CD4-positive, alpha-beta T cell (primary cell): ENCODE results near the gene NRIP3. TPM values are rescaled to one million over a fixed set of nuclear protein-coding genes. Genes with fewer than 3 reads are reported as not detected.

Experiments used
- ATAC-seq: fragments of 200-7000 bp; cut with Tn5 transposase; one replicate; pipeline ENCODE4 v1.10.0; 2022; ENCODE audit warnings: mild to moderate bottlenecking; ENCODE audit not compliant: poor library complexity
- CTCF ChIA-PET: fragments of 350-600 bp; sonication (Branson Sonifier 250); formaldehyde crosslinking; loops from one replicate; lab custom pipeline; 2021; ENCODE audit warnings: antibody characterized with exemption, inconsistent platforms; lab: Charles Lee
- POLR2A ChIA-PET: fragments of 350-600 bp; sonication (Branson Sonifier 250); formaldehyde crosslinking; loops from one replicate; lab custom pipeline; 2021; ENCODE audit warnings: antibody characterized with exemption, inconsistent platforms; lab: Charles Lee
- DNase-seq, 14 experiments: peaks; one replicate each; pipeline ENCODE4 v3.0.0-alpha.2; 2013 to 2020; ENCODE audit warnings: mixed read lengths in 2 of 14
- H3K27ac ChIP-seq, 2 donors: one replicate each; pipeline versions ENCODE4 v1.5.1 to v1.7.0; 2013; ENCODE audit warnings: low read length in 2 of 2, low read depth in 1 of 2, mild to moderate bottlenecking in 1 of 2
- H3K27me3 ChIP-seq, 2 experiments: 1 replicate in 1 of 2; 2 replicates in 1 of 2; pipeline versions ENCODE4 v1.6.1 to v1.7.0; 2013; ENCODE audit warnings: low read length in 2 of 2, control low read depth in 1 of 2, mild to moderate bottlenecking in 1 of 2, moderate library complexity in 1 of 2; ENCODE audit not compliant: insufficient read depth in 2 of 2, control insufficient read depth in 1 of 2
- H3K36me3 ChIP-seq: one replicate; pipeline ENCODE4 v1.6.1; 2013; ENCODE audit warnings: low read length, control low read depth; ENCODE audit not compliant: insufficient read depth
- H3K4me1 ChIP-seq: one replicate; pipeline ENCODE4 v1.6.1; 2013; ENCODE audit warnings: low read length, control low read depth; ENCODE audit not compliant: insufficient read depth
- H3K4me3 ChIP-seq: one replicate; pipeline ENCODE4 v1.5.1; 2013; ENCODE audit warnings: mild to moderate bottlenecking, low read length, moderate library complexity
- H3K9me3 ChIP-seq, 2 experiments: 1 replicate in 1 of 2; 2 replicates in 1 of 2; pipeline versions ENCODE4 v1.6.1 to v1.7.0; 2013; ENCODE audit warnings: low read length in 2 of 2, mild to moderate bottlenecking in 2 of 2, control low read depth in 1 of 2, moderate library complexity in 1 of 2; ENCODE audit not compliant: control insufficient read depth in 1 of 2, insufficient read depth in 1 of 2
- H3K27ac Mint-ChIP-seq: one replicate; pipeline ENCODE4 v1.8.0; 2020; ENCODE audit warnings: mixed read lengths
- H3K27me3 Mint-ChIP-seq: one replicate; pipeline ENCODE4 v1.8.0; 2021; ENCODE audit warnings: mixed read lengths
- H3K36me3 Mint-ChIP-seq: one replicate; pipeline ENCODE4 v1.8.0; 2021; ENCODE audit warnings: low read depth, mixed read lengths
- H3K4me1 Mint-ChIP-seq: one replicate; pipeline ENCODE4 v1.8.0; 2021; ENCODE audit warnings: low read depth, mixed read lengths
- H3K4me3 Mint-ChIP-seq: one replicate; pipeline ENCODE4 v1.8.0; 2020; ENCODE audit warnings: mild to moderate bottlenecking, mixed read lengths
- H3K9me3 Mint-ChIP-seq: one replicate; pipeline ENCODE4 v1.8.0; 2020; ENCODE audit warnings: mixed read lengths
- CTCF ChIP-seq: fragments of 200-600 bp; IDR thresholded peaks from one replicate; pipeline ENCODE4 v1.8.0; 2022; ENCODE audit warnings: antibody characterized with exemption, mild to moderate bottlenecking
- intact Hi-C, 2 experiments: fragments of 100-400 bp; cut with DNase I in 1 of 2; cut with micrococcal nuclease in 1 of 2; formaldehyde crosslinking; loops; one replicate each; pipeline versions ENCODE4 v1.15.1 to v1.9.0; 2023 to 2025; cut with DNase I, micrococcal nuclease
- total RNA-seq, 174 experiments: library from RNA in 2 of 174; stranded (reverse) in 2 of 174; gene quantifications; one replicate each; pipeline ENCODE4 v1.2.3 and lab custom pipeline; 2021 to 2026

Gene NRIP3
- total RNA-seq, 2 experiments from 2014 or later: 4.6 to 4.9 TPM

DNA sequence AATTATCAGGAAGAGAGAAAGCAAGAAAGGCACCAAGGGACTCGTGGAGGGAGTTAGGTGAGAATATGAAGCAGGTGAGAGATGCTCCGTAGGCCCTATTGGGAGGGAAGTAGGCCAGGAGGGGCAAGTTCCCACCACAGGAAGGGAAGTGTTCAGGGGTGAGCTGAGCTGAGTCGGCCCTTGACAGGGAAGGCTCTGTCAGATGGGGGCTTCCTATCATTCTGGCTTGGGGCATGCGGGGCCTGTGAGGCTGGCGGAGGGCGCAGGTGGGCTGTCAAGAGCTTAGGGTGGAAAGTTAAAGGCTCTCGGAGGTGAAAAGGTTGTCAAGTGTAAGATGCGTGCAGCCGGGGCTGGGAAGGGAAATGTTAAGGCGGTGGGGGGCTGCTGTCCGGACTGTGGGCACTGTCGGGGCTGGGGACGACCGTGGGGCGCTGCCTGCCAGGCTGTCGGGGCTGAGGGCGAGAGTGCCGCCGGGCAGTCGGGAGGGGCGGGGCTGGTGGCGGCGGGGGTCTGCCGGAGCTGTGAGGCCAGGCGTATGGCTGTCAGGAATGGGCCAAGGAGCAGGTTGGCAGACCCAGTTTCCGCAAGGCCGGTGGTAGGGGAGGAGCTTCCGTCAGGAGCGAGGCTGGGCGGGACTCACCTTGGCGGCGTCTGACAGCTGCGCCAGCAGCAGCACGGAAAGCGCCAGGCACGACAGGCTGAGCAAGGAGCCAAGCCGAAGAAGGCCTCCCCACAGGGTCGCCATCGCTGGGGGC lies 40.1 kb downstream of the NRIP3 start:
- Histone ChIP-seq H3K36me3 (peaks cover 12% of the 10 kb centered on the region), H3K27me3 (no peaks in the 10 kb centered on the region), H3K4me3 (peak overlapping the region; percentile 98), H3K9me3 (no peaks in the 10 kb centered on the region), H3K4me1 (peaks cover 28% of the 10 kb centered on the region), H3K27ac (peak overlapping the region; percentile 91 to 96)
- intact Hi-C loops: loop anchor here in 1 of 2 experiments (2.0 to 10.0 kb wide), 6 partner anchors 53 to 1341 kb away; partner anchors contain the start of genes ADM, AKIP1, RPL27A and TRIM66
- CTCF ChIA-PET: interaction anchor here (0.6 to 1.3 kb wide), 3 partner anchors 49 to 281 kb away, joined by 3 read pairs; partner anchors contain the start of gene RPL27A
- peak overlapping the region; percentile 97 for H3K4me3 Mint-ChIP-seq
- DNase-seq (peak; percentile 62 to 88 (median 72)), ATAC-seq (peak; percentile 83)
- POLR2A ChIA-PET: interaction anchor here (0.7 to 2.6 kb wide), 18 partner anchors 9 to 1894 kb away, joined by 3 to 18 read pairs (median 5); partner anchors contain the start of genes AKIP1, ASCL3, NRIP3 and RPL27A
- no peaks in the 10 kb centered on the region for H3K27me3 Mint-ChIP-seq
- peaks cover 27% of the 10 kb centered on the region for H3K36me3 Mint-ChIP-seq
- no peaks in the 10 kb centered on the region for H3K9me3 Mint-ChIP-seq
- H3K27ac Mint-ChIP-seq: peak overlapping the region; percentile 97
- TF ChIP-seq CTCF: no peak
- peaks cover 38% of the 10 kb centered on the region for H3K4me1 Mint-ChIP-seq

GRCh38 chr11:8962841-8963240 lies 41.0 kb downstream of the NRIP3 start:
- CTCF ChIA-PET: no interaction called here
- intact Hi-C loops: loop anchor here in 1 of 2 experiments (2.0 to 10.0 kb wide), 6 partner anchors 52 to 1342 kb away; partner anchors contain the start of genes ADM, AKIP1, RPL27A and TRIM66
- POLR2A ChIA-PET: interaction anchor here (1.1 to 2.6 kb wide), 7 partner anchors 40 to 611 kb away, joined by 3 to 18 read pairs (median 13); partner anchors contain the start of genes NRIP3, RPL27A, TRIM66 and WEE1
- DNase-seq (peak in 1 of 14 experiments; percentile 7), ATAC-seq (no peak)
- Mint-ChIP-seq H3K9me3 (no peaks in the 10 kb centered on the region), H3K36me3 (peaks cover 28% of the 10 kb centered on the region), H3K27ac (peak overlapping the region; percentile 97), H3K4me1 (peaks cover 38% of the 10 kb centered on the region), H3K27me3 (no peaks in the 10 kb centered on the region), H3K4me3 (peak overlapping the region; percentile 97)
- no peak for TF ChIP-seq CTCF
- no peaks in the 10 kb centered on the region for H3K27me3 ChIP-seq
- peaks cover 13% of the 10 kb centered on the region for H3K36me3 ChIP-seq
- peak overlapping the region in 1 of 2 donors; percentile 96 for H3K27ac ChIP-seq
- H3K9me3 ChIP-seq: no peaks in the 10 kb centered on the region
- H3K4me3 ChIP-seq: peak overlapping the region; percentile 98
- H3K4me1 ChIP-seq: peaks cover 28% of the 10 kb centered on the region

GRCh38 chr11:8961401-8961800 lies 42.4 kb downstream of the NRIP3 start:
- intact Hi-C loops: loop anchor here in 1 of 2 experiments (5.0 to 10.0 kb wide), 5 partner anchors 279 to 1343 kb away; partner anchors contain the start of genes ADM, RPL27A, TRIM66 and ZNF143
- Mint-ChIP-seq H3K36me3 (peaks cover 39% of the 10 kb centered on the region), H3K9me3 (no peaks in the 10 kb centered on the region), H3K4me1 (peaks cover 38% of the 10 kb centered on the region), H3K27me3 (no peaks in the 10 kb centered on the region), H3K4me3 (no peak overlapping the region), H3K27ac (peak overlapping the region; percentile 33)
- Histone ChIP-seq H3K27ac (no peak overlapping the region), H3K27me3 (no peaks in the 10 kb centered on the region), H3K4me1 (peaks cover 28% of the 10 kb centered on the region), H3K36me3 (peaks cover 13% of the 10 kb centered on the region), H3K9me3 (no peaks in the 10 kb centered on the region), H3K4me3 (no peak overlapping the region)
- CTCF ChIA-PET: no interaction called here
- POLR2A ChIA-PET: no interaction called here
- ATAC-seq (no peak), DNase-seq (no peak)
- no peak for TF ChIP-seq CTCF
